G401 (cell line): ENCODE data around the gene HEYL. TPM values are rescaled to one million over a fixed set of nuclear protein-coding genes. Genes with fewer than 3 reads are reported as not detected.

Source experiments
- DNase-seq: peaks from one replicate; pipeline ENCODE4 v3.0.0-alpha.2; 2015; ENCODE audit warnings: low spot score
- in situ Hi-C: cut with HindIII; loops from 2 replicates; pipeline ENCODE4 v1.10.0; 2016; ENCODE audit warnings: low sequenced_read_pairs, mixed read lengths
- total RNA-seq: library from RNA; depleted of rRNA; stranded (reverse); fragments of >200 nt; shearing (Covaris generic); gene quantifications from 2 replicates; pipeline ENCODE4 v1.2.3, GENCODE V29; 2014

HEYL gene
- total RNA-seq, 1 experiment from 2014 or later: 0.07 TPM

DNA sequence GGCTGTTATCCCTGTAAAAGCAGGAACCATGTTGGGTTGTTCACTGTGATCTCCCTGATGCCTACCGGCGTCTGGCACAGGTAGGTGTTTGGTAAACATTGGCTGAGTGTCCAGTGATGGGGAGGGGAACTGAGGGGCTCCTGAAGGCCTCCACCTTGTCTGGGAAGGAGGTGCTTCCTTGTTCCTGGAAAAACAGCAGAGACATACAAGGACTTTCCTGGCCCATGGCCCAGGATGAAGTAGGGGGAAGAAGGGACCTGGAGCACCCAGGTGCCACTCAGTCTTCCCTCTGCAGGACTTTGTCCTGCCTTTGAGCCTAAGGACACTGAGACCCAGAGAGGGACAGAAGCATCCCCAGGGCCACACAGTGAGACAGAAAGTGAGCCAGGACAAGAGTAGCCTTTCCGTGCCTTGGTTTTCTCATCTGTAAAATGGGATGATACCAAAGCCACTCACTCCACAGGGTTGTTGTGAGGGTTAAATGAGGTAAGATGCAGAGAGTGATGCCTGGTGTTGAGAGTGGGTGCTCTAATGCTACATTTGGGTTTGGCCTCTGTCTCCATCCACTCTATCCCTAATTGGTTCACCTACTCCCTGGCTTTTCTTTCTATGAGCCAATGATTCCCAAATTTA, 6.1 kb upstream of the HEYL start:
- in situ Hi-C loops: no loop called here
- DNase-seq: no peak

- DNase-seq: no peak
- in situ Hi-C loops: no loop called here
These were observed 4.3 kb upstream of the HEYL start for GRCh38 chr1:39643705-39644104.

- in situ Hi-C loops: no loop called here
- no peak for DNase-seq
These were observed 3.4 kb upstream of the HEYL start for GRCh38 chr1:39642796-39643195.

DNA sequence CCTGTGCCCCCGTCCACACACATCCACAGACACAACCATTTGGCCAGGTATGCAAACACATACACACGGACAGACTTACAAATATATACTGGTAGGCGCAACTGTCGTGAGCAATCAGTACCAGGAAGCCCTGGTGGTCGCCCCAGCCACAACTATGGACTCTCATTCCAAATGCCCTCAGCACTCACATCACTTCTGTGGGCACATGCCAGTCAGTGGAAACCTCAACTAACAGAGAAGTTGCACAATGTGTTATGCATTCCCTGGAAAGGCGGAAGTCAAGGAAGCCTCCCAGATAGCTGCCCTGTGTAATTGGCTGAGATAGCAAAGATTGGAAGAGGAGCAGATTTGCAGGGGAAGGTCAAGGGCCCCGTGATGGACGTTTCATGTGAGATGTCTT, 1.4 kb upstream of the HEYL start:
- DNase-seq: no peak
- in situ Hi-C loops: no loop called here

- DNase-seq: no peak
- in situ Hi-C loops: no loop called here
These were observed 508 bp downstream of the HEYL start for GRCh38 chr1:39638965-39639304.

GRCh38 chr1:39637361-39637760, 2.1 kb downstream of the HEYL start:
- in situ Hi-C loops: no loop called here
- DNase-seq: no peak

- in situ Hi-C loops: no loop called here
- no peak for DNase-seq
These were observed 3.6 kb downstream of the HEYL start for GRCh38 chr1:39635871-39636210.

GRCh38 chr1:39635205-39635870, 4.1 kb downstream of the HEYL start:
- in situ Hi-C loops: no loop called here
- no peak for DNase-seq

- DNase-seq: no peak
- in situ Hi-C loops: no loop called here
These were observed 6.0 kb downstream of the HEYL start for GRCh38 chr1:39633422-39633821.

DNA sequence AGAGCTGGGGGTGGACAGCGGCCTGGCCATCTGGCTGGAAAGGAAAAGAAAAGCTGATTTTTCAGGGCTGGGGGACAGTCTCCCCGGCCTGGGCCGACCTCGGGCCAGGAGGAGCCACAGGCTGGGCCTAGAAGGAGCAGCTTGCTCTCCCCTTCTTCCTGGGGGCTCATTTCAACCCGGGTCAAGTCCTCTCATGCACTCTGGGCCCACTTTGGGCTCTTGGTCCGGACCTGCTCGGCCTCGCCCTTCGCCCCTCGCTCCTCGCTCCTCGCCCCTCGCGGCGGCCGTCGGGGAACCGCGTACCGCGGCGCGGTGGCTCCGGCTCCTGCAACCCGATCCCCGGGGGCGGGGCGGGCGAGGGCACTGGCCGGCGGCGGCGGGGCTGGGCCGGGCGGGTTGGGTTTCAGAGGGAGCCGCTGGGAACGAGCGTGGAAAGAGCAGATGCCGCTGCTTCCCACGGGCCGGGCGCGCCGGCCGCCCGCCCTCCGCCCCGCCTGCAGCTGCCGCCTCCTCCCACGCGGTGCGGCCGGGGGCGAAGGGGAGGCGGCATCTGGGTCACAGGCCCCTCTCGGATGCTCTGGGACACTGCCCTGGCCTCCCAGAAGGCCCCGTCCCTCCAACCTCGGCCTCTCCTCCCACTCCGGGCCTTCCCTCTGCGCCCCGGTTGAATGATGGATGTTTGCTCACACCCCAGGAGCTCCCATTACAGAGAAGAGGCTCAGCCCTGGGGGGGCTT, 6.6 kb downstream of the HEYL start:
- DNase-seq: no peak
- in situ Hi-C loops: no loop called here

GRCh38 chr1:39632323-39632681, 7.1 kb downstream of the HEYL start:
- no peak for DNase-seq
- in situ Hi-C loops: no loop called here

- no peak for DNase-seq
These were observed 7.8 kb downstream of the HEYL start for GRCh38 chr1:39631361-39632322.

GRCh38 chr1:39628807-39629350, 10.6 kb downstream of the HEYL start:
- in situ Hi-C loops: no loop called here
- no peak for DNase-seq

More at GRCh38 chr1:39631361-39632322, 7.8 kb downstream of the HEYL start:
- in situ Hi-C loops: no loop called here

DNA sequence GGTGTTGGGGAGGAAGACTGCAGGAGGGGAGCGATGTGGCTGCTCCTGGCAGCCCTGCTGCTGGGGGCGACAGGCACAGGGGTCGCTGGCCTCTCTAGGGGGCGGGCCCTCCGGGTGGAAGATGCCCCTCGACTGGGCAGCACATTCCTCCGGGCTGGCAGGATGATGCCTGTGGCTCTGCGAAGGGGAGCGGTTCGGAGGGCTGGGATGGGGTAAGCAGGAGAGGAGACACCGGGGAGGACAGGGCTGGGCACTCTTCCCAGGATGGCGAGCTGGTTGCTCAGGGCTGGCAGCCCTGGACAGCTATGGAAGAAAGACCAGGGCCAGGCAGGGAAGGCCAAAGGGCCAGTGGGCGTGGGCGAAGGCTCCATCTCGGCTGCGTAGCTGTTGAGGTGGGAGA, 12.8 kb downstream of the HEYL start:
- in situ Hi-C loops: no loop called here
- DNase-seq: no peak

GRCh38 chr1:39625462-39626273, 13.8 kb downstream of the HEYL start:
- DNase-seq: peak; percentile 36
- in situ Hi-C loops: no loop called here

- no peak for DNase-seq
- in situ Hi-C loops: no loop called here
These were observed 14.4 kb downstream of the HEYL start for GRCh38 chr1:39625009-39625408.

GRCh38 chr1:39623053-39623452, 16.4 kb downstream of the HEYL start:
- peak; percentile 67 for DNase-seq
- in situ Hi-C loops: no loop called here

DNA sequence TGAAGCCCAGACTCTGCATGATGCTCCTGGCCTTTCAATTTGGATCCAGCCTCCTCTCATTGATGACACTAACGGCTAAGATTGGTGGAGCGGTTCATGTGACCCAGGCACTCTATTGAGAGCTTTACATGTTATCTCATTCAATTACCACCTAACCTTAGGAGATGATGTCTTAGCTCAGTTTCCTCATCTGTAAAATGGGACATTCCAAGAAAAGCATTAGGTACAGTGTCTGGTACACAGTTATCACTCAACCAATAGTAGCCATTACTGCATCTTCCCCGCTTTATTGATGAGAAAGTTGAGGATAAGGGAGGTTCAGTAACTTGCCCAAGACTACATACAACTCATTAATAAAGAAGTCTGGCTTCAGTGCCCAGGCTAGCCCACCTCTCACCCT, 17.0 kb downstream of the HEYL start:
- in situ Hi-C loops: no loop called here
- DNase-seq: no peak
